GM21515 (cell line): ENCODE measurements around the gene RTTN.
"Not testable (repeated sequence)": the region's sequence is repeated elsewhere in the genome, so short reads cannot be mapped to it uniquely, and the experiment has no call there.

Experiments used
- ATAC-seq: cut with Tn5 transposase; IDR thresholded peaks from one replicate; pipeline ENCODE4 v1.9.1; 2021; ENCODE audit not compliant: unreplicated experiment

Gene RTTN

GRCh38 chr18:70154591-70155194 lies 50.8 kb downstream of the RTTN start:
- ATAC-seq: no peak

GRCh38 chr18:70151614-70152013 lies 53.9 kb downstream of the RTTN start:
- no peak for ATAC-seq

GRCh38 chr18:70149616-70150301 lies 55.7 kb downstream of the RTTN start:
- ATAC-seq: no peak

DNA sequence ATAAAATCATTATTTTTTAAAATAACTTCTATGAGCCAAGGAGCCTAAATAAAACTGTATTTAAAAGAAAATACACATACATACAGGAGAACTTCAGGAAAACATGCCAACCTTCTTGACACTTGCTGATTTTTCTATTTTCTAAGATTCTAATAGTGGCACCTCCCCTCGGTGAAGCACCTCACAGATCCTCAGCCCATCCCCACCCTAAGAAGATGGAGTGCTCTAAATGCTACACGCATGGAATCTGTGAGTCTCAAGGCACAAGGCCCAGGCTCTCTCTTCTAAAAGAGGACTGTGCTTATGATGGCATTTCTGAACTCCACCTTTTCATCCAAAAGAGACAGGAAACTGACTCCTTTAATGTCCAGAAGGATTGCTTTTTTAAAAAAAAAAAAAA lies 56.3 kb downstream of the RTTN start:
- no peak for ATAC-seq

DNA sequence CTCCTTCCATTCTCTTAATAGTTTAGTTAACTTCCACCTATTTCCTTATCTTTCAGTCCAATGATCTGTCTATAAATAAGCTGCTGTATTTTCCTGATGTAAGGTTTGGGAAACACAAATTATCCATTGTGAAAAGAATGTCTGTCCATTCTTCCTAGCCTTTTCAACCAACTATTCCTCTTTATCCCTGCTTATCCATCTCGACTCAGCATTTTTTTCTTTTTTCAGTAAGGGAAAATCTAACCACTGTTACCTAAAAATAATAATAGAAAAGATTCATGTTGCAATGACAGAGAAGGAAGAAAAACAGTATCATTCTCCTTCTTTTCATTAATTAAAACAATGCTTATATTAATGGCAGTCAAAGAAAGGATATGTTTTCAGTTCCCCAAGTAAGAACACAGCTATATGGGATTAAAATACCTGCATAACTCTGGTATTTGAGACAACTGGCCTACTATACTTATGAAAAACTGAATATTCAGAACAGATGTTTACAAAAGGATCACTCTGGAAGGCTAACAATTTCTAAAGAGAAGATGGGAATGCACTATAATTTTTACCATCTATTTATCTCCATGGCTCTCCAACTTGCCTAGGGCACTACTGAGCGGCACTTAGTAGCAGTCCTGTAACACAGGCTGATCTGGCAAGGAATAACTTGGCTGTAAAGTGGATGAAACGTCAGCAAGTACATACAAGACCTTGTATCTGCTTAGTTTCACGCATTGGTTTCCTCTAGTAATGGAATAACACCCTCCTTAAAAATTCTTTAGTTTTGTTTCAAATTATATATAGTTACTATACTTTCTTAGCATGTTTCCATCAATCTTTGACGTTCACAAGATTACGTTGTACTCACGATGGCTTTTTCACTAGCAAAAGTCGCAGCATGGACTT lies 57.2 kb downstream of the RTTN start:
- no peak for ATAC-seq

- no peak for ATAC-seq
These were observed 59.3 kb downstream of the RTTN start for GRCh38 chr18:70146174-70146573.

DNA sequence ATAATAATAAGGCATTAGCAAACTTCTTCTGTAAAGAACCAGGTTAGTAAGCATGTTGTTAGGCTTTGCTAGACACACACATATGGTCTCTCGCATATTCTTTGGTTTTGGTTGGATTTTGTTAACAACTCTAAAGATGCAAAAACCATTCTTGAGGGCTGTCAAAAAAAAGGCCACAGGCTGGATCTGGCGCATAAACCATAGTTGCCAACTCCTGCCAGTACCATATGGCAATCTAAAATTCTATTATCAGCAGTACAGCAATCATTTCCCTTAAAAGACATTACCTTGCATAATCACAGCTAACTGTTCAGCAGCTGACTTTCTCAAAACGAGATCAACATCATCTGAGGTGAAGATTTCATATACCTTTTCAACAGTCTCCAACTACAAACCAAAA lies 63.5 kb downstream of the RTTN start:
- no peak for ATAC-seq

- ATAC-seq: no peak
These were observed 66.3 kb downstream of the RTTN start for GRCh38 chr18:70139138-70139537.

DNA sequence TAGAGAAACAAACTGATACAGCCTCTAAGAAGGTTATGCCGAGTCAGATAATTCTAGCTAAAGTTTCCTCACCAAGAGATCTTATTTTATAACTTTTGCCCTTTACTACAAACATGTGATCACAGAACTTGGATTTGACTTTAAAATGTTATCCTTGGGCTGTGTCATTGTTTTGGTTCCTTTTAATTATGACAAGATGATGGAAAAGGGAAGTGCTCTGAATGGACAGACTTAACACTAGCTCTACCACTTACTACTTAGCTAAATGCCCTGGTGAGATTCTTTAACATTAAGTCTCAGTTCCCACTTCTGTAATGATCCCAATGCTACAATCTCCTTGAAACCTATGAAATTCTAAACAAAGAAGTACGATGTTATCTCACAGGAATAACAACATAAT lies 69.9 kb downstream of the RTTN start:
- no peak for ATAC-seq

DNA sequence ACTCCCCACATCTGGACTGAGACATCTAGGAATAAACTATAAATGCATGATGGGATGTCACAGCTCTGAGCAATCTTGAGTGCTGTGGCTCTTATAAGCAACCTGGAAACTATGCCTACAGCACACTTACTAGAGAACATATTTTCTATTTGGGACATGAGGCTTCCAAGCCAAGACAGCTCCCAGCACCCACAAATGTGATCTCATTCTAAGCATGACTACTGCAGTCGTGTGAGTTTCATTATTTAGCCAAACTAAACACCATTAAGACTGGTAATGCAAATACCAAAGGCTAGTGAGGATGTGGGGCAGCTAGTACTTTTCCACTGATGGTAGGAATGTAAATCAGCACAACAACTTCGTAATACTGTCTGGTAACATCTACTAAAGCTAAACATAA lies 72.5 kb downstream of the RTTN start:
- no peak for ATAC-seq

DNA sequence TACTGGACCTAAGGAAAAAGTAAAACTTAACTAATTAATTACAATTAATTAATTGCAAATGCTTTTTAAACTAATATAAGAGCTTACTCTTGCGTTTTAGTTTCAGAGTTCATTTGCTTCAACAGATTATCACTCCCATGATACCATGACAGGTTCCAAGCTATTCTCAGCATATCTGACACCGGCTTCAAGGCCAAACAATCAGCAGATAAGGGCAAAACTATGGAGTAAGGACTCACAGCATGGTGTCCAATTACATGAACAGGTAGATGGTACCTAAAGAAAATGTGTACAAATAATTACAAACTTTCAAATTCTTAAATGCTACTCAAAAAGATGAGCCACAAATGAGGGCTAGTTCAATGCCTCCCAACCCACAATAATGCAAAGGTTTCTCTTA lies 77.2 kb downstream of the RTTN start:
- ATAC-seq: no peak

GRCh38 chr18:70127359-70127758 lies 78.1 kb downstream of the RTTN start:
- no peak for ATAC-seq

GRCh38 chr18:70126832-70127231 lies 78.7 kb downstream of the RTTN start:
- no peak for ATAC-seq

GRCh38 chr18:70124139-70124538 lies 81.3 kb downstream of the RTTN start:
- no peak for ATAC-seq

DNA sequence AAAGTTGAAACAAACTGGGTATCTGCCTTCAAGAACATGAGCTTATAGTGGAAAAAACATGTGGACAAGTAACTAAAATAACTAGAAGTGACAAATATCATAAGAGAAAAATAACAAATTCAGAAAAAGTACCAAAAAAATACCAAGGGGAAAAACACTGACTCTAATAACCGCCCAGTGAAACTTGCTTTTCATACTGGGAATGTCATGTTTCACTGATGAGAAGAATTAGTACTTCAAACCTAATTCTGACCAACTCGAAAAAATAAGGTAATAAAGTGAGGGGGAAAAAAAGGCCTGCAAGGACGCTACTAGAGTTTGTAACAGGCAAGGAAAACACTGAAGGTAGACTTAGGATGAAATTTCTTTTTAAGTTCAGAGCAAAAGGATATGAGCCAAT lies 83.6 kb downstream of the RTTN start:
- ATAC-seq: no peak

- no peak for ATAC-seq
These were observed 88.5 kb downstream of the RTTN start for GRCh38 chr18:70116949-70117348.

DNA sequence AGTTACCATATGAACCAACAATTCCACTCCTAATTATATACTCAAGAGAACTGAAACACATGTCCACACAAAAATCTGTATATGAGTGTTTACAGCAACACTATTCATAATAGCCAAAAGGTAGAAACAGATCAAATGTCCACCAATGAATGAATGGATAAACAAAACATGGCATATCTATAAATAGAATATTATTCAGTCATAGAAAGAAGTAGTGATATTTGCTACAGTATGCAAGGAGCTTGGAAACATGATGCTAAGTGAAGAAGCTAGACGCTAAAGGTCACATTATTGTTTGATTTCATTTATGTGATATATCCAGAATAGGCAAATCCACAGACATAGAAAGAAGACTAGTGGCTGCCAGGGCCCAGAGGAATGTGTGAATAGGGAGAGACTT lies 92.0 kb downstream of the RTTN start:
- ATAC-seq: no peak

DNA sequence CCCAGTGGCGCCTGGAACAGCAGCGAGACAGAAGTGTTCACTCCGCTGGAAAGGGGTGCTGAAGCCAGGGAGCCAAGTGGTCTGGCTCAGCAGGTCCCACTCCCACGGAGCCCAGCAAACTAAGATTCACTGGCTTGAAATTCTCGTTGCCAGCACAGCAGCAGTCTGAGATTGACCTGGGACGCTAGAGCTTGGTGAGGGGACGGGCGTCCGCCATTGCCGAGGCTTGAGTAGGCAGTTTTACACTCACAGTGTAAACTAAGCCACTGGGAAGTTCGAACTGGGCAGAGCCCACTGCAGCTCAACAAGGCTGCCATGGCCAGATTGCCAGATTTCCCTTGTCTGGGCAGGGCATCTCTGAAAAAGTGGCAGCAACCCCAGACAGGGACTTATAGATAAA lies 94.8 kb downstream of the RTTN start:
- no peak for ATAC-seq

DNA sequence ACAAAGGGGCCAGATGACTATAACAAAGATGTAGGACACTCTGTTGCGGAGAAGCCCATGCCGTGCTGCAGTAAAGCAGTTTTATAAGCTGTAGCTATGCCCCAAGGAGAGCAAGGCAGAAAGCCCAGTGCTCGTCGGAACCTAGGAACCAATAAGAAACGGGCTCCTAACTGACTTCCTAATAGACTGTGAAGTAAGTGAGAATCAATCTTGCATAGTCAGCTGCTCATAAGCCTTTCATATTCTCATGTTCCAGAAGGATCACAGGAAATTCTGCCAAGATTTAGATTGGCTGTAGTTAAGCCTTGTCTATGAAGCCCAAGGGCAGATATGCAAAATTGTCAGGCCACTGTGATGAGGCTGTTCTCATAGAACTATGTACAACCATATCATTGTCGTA lies 98.4 kb downstream of the RTTN start:
- no peak for ATAC-seq

GRCh38 chr18:70102854-70103253 lies 102.6 kb downstream of the RTTN start:
- not testable (repeated sequence) for ATAC-seq

GRCh38 chr18:70089858-70090257 lies 115.6 kb downstream of the RTTN start:
- no peak for ATAC-seq

DNA sequence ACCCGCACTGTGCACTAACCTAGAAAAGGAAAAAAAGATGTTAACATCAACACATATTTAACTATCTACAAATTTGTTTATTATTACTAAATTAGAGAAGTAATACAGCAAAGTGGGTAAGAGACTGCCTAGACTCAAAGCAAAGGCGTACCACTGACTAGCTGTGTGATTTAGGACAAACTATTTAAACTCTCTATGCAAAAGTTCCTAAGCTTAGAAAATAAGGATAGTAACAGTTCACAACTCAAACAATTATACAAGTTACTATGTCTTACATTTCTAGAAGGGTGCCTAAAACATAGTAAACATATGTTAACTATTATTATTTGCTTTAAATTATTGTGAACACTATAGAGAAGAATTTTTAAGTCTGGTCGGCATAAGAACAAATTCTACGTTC lies 119.4 kb downstream of the RTTN start:
- ATAC-seq: no peak
